Measurements from ENCODE around the gene PNPLA3.

Gene PNPLA3

DNA sequence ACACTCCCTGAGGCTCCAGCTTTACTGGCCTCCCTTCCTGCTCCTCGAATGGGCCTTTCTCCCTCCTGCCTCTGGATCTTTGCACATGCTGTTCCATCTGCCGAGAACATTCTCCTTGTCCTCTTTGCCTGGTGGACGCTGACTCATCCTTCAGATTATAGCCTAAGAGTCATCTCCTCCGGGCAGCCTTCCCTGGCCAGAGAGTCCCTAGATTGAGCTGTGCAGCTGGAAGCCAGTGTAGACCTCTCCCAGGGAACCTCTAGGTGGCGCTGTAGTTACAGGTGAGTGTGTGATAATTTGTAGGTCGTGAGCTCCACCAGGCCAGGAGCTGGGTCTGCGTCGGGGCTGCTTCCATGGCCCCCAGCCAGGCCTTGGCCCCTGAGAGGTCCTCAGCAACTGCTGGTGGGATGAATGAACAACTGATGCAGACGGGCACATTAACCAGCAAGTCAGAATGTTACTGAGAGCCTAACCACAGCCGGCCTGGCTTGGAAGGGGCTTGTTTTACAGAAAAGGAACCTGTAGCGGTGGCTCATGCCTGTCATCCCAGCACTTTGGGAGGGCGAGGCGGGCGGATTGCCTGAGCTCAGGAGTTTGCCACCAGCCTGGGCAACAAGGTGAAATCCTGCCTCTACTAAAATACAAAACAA is 40.5 kb upstream of the PNPLA3 start:
- Histone ChIP-seq H3K27ac (ENCODE audit: low read length) (no peak overlapping the region), H3K4me3 (ENCODE audit: low read length in 2 of 2) (no peak overlapping the region), H3K9ac (ENCODE audit: low read length in 2 of 2) (no peak overlapping the region), H3K9me3 (ENCODE audit: control insufficient read depth in 2 of 2, low read length in 2 of 2) (no peaks in the 10 kb centered on the region), H3K36me3 (ENCODE audit: control insufficient read depth in 2 of 2, insufficient read depth in 2 of 2, low read length in 2 of 2) (no peaks in the 10 kb centered on the region), H3K4me1 (ENCODE audit: control insufficient read depth, insufficient read depth, low read length) (no peaks in the 10 kb centered on the region), H3K27me3 (ENCODE audit: control insufficient read depth in 1 of 2, insufficient read depth in 2 of 2, low read length in 2 of 2) (peaks cover 5 to 23% of the 10 kb centered on the region in 2 donors)

DNA sequence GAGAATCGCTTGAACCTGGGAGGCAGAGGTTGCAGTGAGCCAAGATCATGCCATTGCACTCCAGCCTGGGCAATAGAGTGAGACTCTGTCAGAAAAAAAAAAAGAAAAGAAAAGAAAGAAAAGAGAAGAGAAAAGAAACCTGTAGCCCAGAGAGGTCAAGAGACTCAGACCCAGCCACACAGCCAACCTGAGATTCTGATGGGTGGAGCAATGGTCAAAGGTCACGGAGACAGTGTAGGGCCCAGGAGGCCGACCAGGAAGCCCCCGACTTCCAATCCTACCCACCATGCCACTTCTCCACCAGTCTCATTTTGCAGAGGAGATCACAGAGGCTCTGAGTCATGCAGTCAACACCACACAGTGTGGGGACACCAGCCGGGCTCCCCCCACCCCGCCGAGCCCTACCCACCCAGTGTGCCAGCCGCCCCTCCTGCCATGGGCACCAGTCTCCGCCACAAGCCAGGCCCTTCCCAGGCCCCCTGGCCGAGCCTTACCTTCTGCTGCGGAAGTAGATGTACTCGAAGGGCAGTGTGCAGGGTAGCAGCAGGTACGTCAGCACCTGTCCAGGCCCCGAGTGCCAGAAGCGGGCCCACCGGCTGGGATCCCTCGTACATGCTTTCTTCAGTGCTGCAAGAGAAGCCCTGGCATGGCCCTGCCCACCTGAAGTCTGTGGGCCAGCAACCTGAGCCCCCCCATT is 39.7 kb upstream of the PNPLA3 start:
- H3K9ac ChIP-seq (ENCODE audit: low read length in 2 of 2) = no peak overlapping the region
- no peaks in the 10 kb centered on the region for H3K9me3 ChIP-seq (ENCODE audit: control insufficient read depth in 2 of 2, low read length in 2 of 2)
- H3K4me3 ChIP-seq (ENCODE audit: low read length in 2 of 2) = no peak overlapping the region
- H3K36me3 ChIP-seq (ENCODE audit: control insufficient read depth in 2 of 2, insufficient read depth in 2 of 2, low read length in 2 of 2) = no peaks in the 10 kb centered on the region
- H3K27me3 ChIP-seq (ENCODE audit: control insufficient read depth in 1 of 2, insufficient read depth in 2 of 2, low read length in 2 of 2) = peaks cover 6 to 22% of the 10 kb centered on the region in 2 donors
- no peak overlapping the region for H3K27ac ChIP-seq (ENCODE audit: low read length)
- H3K4me1 ChIP-seq (ENCODE audit: control insufficient read depth, insufficient read depth, low read length) = no peaks in the 10 kb centered on the region

GRCh38 chr22:43884600-43885318 is 38.8 kb upstream of the PNPLA3 start:
- no peak overlapping the region for H3K4me3 ChIP-seq (ENCODE audit: low read length in 2 of 2)
- no peaks in the 10 kb centered on the region for H3K9me3 ChIP-seq (ENCODE audit: control insufficient read depth in 2 of 2, low read length in 2 of 2)
- no peaks in the 10 kb centered on the region for H3K4me1 ChIP-seq (ENCODE audit: control insufficient read depth, insufficient read depth, low read length)
- no peak overlapping the region for H3K9ac ChIP-seq (ENCODE audit: low read length in 2 of 2)
- H3K36me3 ChIP-seq (ENCODE audit: control insufficient read depth in 2 of 2, insufficient read depth in 2 of 2, low read length in 2 of 2) = no peaks in the 10 kb centered on the region
- H3K27ac ChIP-seq (ENCODE audit: low read length) = no peak overlapping the region
- H3K27me3 ChIP-seq (ENCODE audit: control insufficient read depth in 1 of 2, insufficient read depth in 2 of 2, low read length in 2 of 2) = peaks cover 15 to 31% of the 10 kb centered on the region in 2 donors

DNA sequence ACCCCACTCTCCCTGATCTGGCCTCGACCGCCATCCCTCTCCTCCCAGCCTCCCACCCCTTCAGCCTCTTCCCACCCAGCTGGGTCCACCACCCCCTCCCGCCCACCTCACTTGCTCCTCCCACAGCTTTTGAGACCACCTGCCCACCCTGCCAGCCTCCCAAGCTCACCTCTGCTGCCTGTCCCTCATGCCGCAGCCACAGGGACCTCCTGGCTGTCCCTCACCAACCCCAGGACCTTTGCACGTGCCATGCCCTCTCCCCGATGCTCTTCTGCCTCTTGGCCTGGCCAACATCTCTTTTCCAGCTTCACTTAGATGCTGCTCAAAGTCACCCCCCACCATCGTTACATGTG is 38.3 kb upstream of the PNPLA3 start:
- Histone ChIP-seq H3K36me3 (ENCODE audit: control insufficient read depth in 2 of 2, insufficient read depth in 2 of 2, low read length in 2 of 2) (no peaks in the 10 kb centered on the region), H3K4me1 (ENCODE audit: control insufficient read depth, insufficient read depth, low read length) (no peaks in the 10 kb centered on the region), H3K27ac (ENCODE audit: low read length) (no peak overlapping the region), H3K27me3 (ENCODE audit: control insufficient read depth in 1 of 2, insufficient read depth in 2 of 2, low read length in 2 of 2) (peaks cover 20 to 36% of the 10 kb centered on the region in 2 donors), H3K4me3 (ENCODE audit: low read length in 2 of 2) (no peak overlapping the region), H3K9me3 (ENCODE audit: control insufficient read depth in 2 of 2, low read length in 2 of 2) (no peaks in the 10 kb centered on the region), H3K9ac (ENCODE audit: low read length in 2 of 2) (no peak overlapping the region)

DNA sequence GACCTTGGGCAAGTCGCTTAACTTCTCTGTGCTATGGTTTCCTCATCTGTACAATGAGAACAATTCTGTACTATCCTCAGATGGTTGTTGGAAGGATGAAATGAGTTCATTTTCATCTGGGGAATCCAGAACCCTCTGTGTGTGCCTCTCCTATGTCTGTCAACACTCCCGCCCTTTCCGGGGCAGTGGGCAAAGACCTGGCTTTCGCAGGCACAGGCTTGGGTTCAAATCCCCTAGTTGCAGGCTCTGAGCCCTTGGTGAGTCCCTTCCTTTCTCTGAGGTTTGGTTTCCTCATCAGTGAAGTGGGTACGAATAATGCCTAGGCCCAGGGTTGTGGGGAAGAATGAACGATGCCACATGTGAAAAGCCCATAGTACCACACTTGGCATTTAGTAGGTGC is 37.8 kb upstream of the PNPLA3 start:
- Histone ChIP-seq H3K27me3 (ENCODE audit: control insufficient read depth in 1 of 2, insufficient read depth in 2 of 2, low read length in 2 of 2) (peaks cover 25 to 41% of the 10 kb centered on the region in 2 donors), H3K4me3 (ENCODE audit: low read length in 2 of 2) (no peak overlapping the region), H3K36me3 (ENCODE audit: control insufficient read depth in 2 of 2, insufficient read depth in 2 of 2, low read length in 2 of 2) (no peaks in the 10 kb centered on the region), H3K4me1 (ENCODE audit: control insufficient read depth, insufficient read depth, low read length) (no peaks in the 10 kb centered on the region), H3K27ac (ENCODE audit: low read length) (no peak overlapping the region), H3K9me3 (ENCODE audit: control insufficient read depth in 2 of 2, low read length in 2 of 2) (no peaks in the 10 kb centered on the region), H3K9ac (ENCODE audit: low read length in 2 of 2) (no peak overlapping the region)

DNA sequence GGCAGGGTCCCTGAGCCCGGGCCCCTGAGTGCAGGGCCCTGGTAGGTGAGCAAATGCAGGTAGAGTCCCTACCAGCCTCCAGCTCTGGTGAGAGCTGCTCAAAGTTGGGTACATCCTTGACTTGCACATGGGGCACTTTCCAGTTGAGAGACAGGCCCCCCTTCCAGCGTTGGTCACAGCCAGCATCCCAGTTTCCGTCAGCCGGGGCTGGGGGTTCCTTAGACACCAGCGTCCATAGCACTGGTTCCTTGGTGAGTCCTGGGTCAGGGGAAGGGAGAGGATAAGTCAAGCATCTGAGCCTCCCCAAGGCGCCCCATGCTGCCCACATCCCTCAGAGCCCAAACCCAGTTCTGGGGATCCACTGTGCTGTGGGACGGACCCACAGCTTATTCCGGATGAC is 37.4 kb upstream of the PNPLA3 start:
- no peaks in the 10 kb centered on the region for H3K9me3 ChIP-seq (ENCODE audit: control insufficient read depth in 2 of 2, low read length in 2 of 2)
- no peak overlapping the region for H3K4me3 ChIP-seq (ENCODE audit: low read length in 2 of 2)
- H3K4me1 ChIP-seq (ENCODE audit: control insufficient read depth, insufficient read depth, low read length) = peaks cover under 1% of the 10 kb centered on the region
- no peak overlapping the region for H3K9ac ChIP-seq (ENCODE audit: low read length in 2 of 2)
- H3K36me3 ChIP-seq (ENCODE audit: control insufficient read depth in 2 of 2, insufficient read depth in 2 of 2, low read length in 2 of 2) = no peaks in the 10 kb centered on the region
- H3K27ac ChIP-seq (ENCODE audit: low read length) = no peak overlapping the region
- peaks cover 30 to 43% of the 10 kb centered on the region in 2 donors for H3K27me3 ChIP-seq (ENCODE audit: control insufficient read depth in 1 of 2, insufficient read depth in 2 of 2, low read length in 2 of 2)

DNA sequence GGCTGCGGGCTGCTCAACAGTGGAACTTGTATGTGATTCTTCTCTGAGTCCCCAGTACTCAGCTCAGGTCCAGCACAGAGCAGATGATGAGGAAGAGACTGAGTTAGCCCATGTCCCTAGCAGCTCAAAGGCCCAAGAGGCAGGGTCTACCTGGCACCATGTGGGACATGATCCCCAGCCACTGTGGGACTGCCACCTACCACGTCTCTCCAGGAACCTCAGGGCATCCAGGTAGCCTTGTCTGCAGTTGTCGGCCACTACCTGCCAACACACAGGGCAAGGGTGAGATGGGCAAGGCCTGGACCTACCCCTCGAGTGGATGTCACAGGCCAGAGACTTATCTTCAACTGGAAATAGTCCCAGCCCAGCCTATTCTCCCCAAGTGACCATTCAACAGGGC is 36.2 kb upstream of the PNPLA3 start:
- Histone ChIP-seq H3K4me1 (ENCODE audit: control insufficient read depth, insufficient read depth, low read length) (peaks cover 9% of the 10 kb centered on the region), H3K36me3 (ENCODE audit: control insufficient read depth in 2 of 2, insufficient read depth in 2 of 2, low read length in 2 of 2) (no peaks in the 10 kb centered on the region), H3K9ac (ENCODE audit: low read length in 2 of 2) (no peak overlapping the region), H3K27me3 (ENCODE audit: control insufficient read depth in 1 of 2, insufficient read depth in 2 of 2, low read length in 2 of 2) (peaks cover 38 to 52% of the 10 kb centered on the region in 2 donors), H3K27ac (ENCODE audit: low read length) (no peak overlapping the region), H3K9me3 (ENCODE audit: control insufficient read depth in 2 of 2, low read length in 2 of 2) (no peaks in the 10 kb centered on the region), H3K4me3 (ENCODE audit: low read length in 2 of 2) (no peak overlapping the region)

- peaks cover 44 to 59% of the 10 kb centered on the region in 2 donors for H3K27me3 ChIP-seq (ENCODE audit: control insufficient read depth in 1 of 2, insufficient read depth in 2 of 2, low read length in 2 of 2)
- H3K27ac ChIP-seq (ENCODE audit: low read length) = no peak overlapping the region
- H3K4me1 ChIP-seq (ENCODE audit: control insufficient read depth, insufficient read depth, low read length) = peaks cover 9% of the 10 kb centered on the region
- H3K4me3 ChIP-seq (ENCODE audit: low read length in 2 of 2) = no peak overlapping the region
- H3K9me3 ChIP-seq (ENCODE audit: control insufficient read depth in 2 of 2, low read length in 2 of 2) = no peaks in the 10 kb centered on the region
- H3K36me3 ChIP-seq (ENCODE audit: control insufficient read depth in 2 of 2, insufficient read depth in 2 of 2, low read length in 2 of 2) = no peaks in the 10 kb centered on the region
- H3K9ac ChIP-seq (ENCODE audit: low read length in 2 of 2) = no peak overlapping the region
These were observed 34.9 kb upstream of the PNPLA3 start for GRCh38 chr22:43888740-43889139.

GRCh38 chr22:43889201-43889859 is 34.3 kb upstream of the PNPLA3 start:
- peaks cover 44 to 59% of the 10 kb centered on the region in 2 donors for H3K27me3 ChIP-seq (ENCODE audit: control insufficient read depth in 1 of 2, insufficient read depth in 2 of 2, low read length in 2 of 2)
- H3K27ac ChIP-seq (ENCODE audit: low read length) = no peak overlapping the region

DNA sequence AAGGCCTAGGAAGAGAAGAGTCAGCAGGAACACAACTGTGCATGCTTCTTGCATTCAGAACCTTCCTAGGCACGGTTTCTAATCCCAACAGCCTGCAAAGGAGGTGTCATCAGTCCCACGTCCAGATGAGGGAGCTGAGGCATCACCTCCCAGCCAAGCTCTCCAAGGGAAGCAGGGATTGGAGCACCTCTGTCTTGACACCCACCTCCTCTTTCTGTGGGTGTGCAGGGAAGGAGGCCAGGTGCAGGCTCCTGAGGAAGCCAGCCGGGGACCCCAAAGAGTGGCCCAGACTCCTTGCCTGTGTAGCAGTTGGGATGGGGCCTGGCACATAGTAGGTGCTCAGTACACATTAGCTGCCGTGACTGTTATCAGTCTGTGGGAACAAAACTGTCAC is 33.7 kb upstream of the PNPLA3 start:
- H3K27ac ChIP-seq (ENCODE audit: low read length) = no peak overlapping the region
- H3K9me3 ChIP-seq (ENCODE audit: control insufficient read depth in 2 of 2, low read length in 2 of 2) = no peaks in the 10 kb centered on the region

More at GRCh38 chr22:43889201-43889859, 34.3 kb upstream of the PNPLA3 start:
- H3K4me1 ChIP-seq (ENCODE audit: control insufficient read depth, insufficient read depth, low read length) = peaks cover 9% of the 10 kb centered on the region
- no peaks in the 10 kb centered on the region for H3K36me3 ChIP-seq (ENCODE audit: control insufficient read depth in 2 of 2, insufficient read depth in 2 of 2, low read length in 2 of 2)
- no peak overlapping the region for H3K4me3 ChIP-seq (ENCODE audit: low read length in 2 of 2)
- H3K9me3 ChIP-seq (ENCODE audit: control insufficient read depth in 2 of 2, low read length in 2 of 2) = no peaks in the 10 kb centered on the region
- no peak overlapping the region for H3K9ac ChIP-seq (ENCODE audit: low read length in 2 of 2)

More for the DNA sequence above, 33.7 kb upstream of the PNPLA3 start:
- H3K27me3 ChIP-seq (ENCODE audit: control insufficient read depth in 1 of 2, insufficient read depth in 2 of 2, low read length in 2 of 2) = peaks cover 44 to 59% of the 10 kb centered on the region in 2 donors
- H3K36me3 ChIP-seq (ENCODE audit: control insufficient read depth in 2 of 2, insufficient read depth in 2 of 2, low read length in 2 of 2) = no peaks in the 10 kb centered on the region
- H3K4me1 ChIP-seq (ENCODE audit: control insufficient read depth, insufficient read depth, low read length) = peaks cover 9% of the 10 kb centered on the region
- no peak overlapping the region for H3K9ac ChIP-seq (ENCODE audit: low read length in 2 of 2)
- H3K4me3 ChIP-seq (ENCODE audit: low read length in 2 of 2) = no peak overlapping the region

All from stomach smooth muscle (tissue), 2 donors.